Measurements from ENCODE around the gene GCKR.

DNA sequence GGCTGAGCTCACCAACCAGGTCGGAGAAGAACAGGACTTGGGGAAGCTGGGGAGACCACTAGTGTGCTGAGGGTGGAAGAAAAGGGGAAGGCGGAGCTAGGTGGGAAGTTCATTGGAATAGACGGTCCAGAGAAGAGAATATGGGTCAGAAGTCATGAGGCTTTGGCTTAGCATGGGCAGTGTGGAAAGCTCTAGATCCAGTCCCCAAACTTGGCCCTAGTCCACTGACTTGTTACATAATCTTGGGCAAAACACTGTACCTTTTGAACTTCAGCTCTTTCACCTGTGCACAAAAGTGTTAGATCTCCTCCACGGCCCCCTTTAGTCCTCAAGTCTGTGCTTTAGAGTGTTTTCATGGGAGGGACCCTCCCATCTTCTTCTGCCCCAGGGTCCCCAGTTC is 10.7 kb downstream of the GCKR start:
- TF ChIP-seq, protein P1, sequence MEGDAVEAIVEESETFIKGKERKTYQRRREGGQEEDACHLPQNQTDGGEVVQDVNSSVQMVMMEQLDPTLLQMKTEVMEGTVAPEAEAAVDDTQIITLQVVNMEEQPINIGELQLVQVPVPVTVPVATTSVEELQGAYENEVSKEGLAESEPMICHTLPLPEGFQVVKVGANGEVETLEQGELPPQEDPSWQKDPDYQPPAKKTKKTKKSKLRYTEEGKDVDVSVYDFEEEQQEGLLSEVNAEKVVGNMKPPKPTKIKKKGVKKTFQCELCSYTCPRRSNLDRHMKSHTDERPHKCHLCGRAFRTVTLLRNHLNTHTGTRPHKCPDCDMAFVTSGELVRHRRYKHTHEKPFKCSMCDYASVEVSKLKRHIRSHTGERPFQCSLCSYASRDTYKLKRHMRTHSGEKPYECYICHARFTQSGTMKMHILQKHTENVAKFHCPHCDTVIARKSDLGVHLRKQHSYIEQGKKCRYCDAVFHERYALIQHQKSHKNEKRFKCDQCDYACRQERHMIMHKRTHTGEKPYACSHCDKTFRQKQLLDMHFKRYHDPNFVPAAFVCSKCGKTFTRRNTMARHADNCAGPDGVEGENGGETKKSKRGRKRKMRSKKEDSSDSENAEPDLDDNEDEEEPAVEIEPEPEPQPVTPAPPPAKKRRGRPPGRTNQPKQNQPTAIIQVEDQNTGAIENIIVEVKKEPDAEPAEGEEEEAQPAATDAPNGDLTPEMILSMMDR (conservative IDR thresholded peaks at IDR 0.05 in 1 of 2, IDR thresholded peaks at IDR 0.05 in 1 of 2; ENCODE audit: extremely low read depth in 1 of 2, insufficient read depth in 1 of 2, low read depth in 1 of 2, low read length in 2 of 2): no peak
- TF ChIP-seq EZH2 (IDR thresholded peaks at IDR 0.05; ENCODE audit: borderline replicate concordance, low read length): no peak

All from mammary epithelial cell (primary cell).